HFFc6 (cell line): Measurements from ENCODE around the gene CLPTM1. TPM values are rescaled to one million over a fixed set of nuclear protein-coding genes. Genes with fewer than 3 reads are reported as not detected.

Source experiments
- DNase-seq: peaks from one replicate; pipeline ENCODE4 v3.0.0-alpha.2; 2018
- H3K27ac Mint-ChIP-seq: 2 replicates; pipeline ENCODE4 v1.8.0; 2020; ENCODE audit warnings: mild to moderate bottlenecking, mixed read lengths
- H3K27me3 Mint-ChIP-seq: 2 replicates; pipeline ENCODE4 v1.8.0; 2021; ENCODE audit warnings: mild to moderate bottlenecking, moderate library complexity, mixed read lengths; ENCODE audit not compliant: insufficient read depth
- H3K36me3 Mint-ChIP-seq: 2 replicates; pipeline ENCODE4 v1.8.0; 2021; ENCODE audit warnings: low read depth, mixed read lengths
- H3K4me1 Mint-ChIP-seq: 2 replicates; pipeline ENCODE4 v1.8.0; 2020; ENCODE audit warnings: low read depth, mixed read lengths
- H3K4me3 Mint-ChIP-seq: 2 replicates; pipeline ENCODE4 v1.8.0; 2020; ENCODE audit warnings: mild to moderate bottlenecking, moderate library complexity, mixed read lengths
- H3K9me3 Mint-ChIP-seq: 2 replicates; pipeline ENCODE4 v1.8.0; 2020; ENCODE audit warnings: mild to moderate bottlenecking, mixed read lengths
- CTCF ChIP-seq: fragments of 200-600 bp; sonication (generic); IDR thresholded peaks from 2 replicates; pipeline ENCODE4 v1.5.0; 2021; ENCODE audit warnings: antibody characterized with exemption, mild to moderate bottlenecking
- total RNA-seq, 6 experiments: library from RNA; stranded (reverse); fragmentation: NEBNext Ultra II Directional; extraction: Animal tissue kit (Norgen Biotek cat#: 25700); gene quantifications; 2 replicates in 1 of 6; 3 replicates in 5 of 6; pipeline ENCODE4 v1.2.3, GENCODE V29; 2021

Gene CLPTM1
- total RNA-seq, 6 experiments from 2014 or later = 160 to 184 (median 172) TPM

GRCh38 chr19:44988896-44989556 is 33.8 kb downstream of the CLPTM1 start:
- peak; percentile 81 for TF ChIP-seq CTCF
- peaks cover 2% of the 10 kb centered on the region for H3K27me3 Mint-ChIP-seq
- no peak overlapping the region for H3K4me3 Mint-ChIP-seq
- no peak overlapping the region for H3K27ac Mint-ChIP-seq
- peak; percentile 52 for DNase-seq
- H3K4me1 Mint-ChIP-seq = no peaks in the 10 kb centered on the region
- H3K36me3 Mint-ChIP-seq = peaks cover 5% of the 10 kb centered on the region; the same call in 1 of the 2 replicates
- H3K9me3 Mint-ChIP-seq = no peaks in the 10 kb centered on the region

GRCh38 chr19:44990459-44990858 is 35.3 kb downstream of the CLPTM1 start:
- TF ChIP-seq CTCF = no peak
- Mint-ChIP-seq H3K4me1 (no peaks in the 10 kb centered on the region), H3K36me3 (peaks cover 5% of the 10 kb centered on the region; the same call in 1 of the 2 replicates), H3K9me3 (no peaks in the 10 kb centered on the region), H3K4me3 (no peak overlapping the region), H3K27ac (no peak overlapping the region), H3K27me3 (peaks cover 7% of the 10 kb centered on the region)
- no peak for DNase-seq

- H3K4me1 Mint-ChIP-seq = no peaks in the 10 kb centered on the region
- no peaks in the 10 kb centered on the region for H3K9me3 Mint-ChIP-seq
- TF ChIP-seq CTCF = no peak
- no peak overlapping the region for H3K27ac Mint-ChIP-seq
- no peak for DNase-seq
- peaks cover 7% of the 10 kb centered on the region for H3K27me3 Mint-ChIP-seq
- H3K4me3 Mint-ChIP-seq = no peak overlapping the region
- H3K36me3 Mint-ChIP-seq = peaks cover 5% of the 10 kb centered on the region; the same call in 1 of the 2 replicates
Measured at GRCh38 chr19:44990966-44991365, 35.8 kb downstream of the CLPTM1 start.

DNA sequence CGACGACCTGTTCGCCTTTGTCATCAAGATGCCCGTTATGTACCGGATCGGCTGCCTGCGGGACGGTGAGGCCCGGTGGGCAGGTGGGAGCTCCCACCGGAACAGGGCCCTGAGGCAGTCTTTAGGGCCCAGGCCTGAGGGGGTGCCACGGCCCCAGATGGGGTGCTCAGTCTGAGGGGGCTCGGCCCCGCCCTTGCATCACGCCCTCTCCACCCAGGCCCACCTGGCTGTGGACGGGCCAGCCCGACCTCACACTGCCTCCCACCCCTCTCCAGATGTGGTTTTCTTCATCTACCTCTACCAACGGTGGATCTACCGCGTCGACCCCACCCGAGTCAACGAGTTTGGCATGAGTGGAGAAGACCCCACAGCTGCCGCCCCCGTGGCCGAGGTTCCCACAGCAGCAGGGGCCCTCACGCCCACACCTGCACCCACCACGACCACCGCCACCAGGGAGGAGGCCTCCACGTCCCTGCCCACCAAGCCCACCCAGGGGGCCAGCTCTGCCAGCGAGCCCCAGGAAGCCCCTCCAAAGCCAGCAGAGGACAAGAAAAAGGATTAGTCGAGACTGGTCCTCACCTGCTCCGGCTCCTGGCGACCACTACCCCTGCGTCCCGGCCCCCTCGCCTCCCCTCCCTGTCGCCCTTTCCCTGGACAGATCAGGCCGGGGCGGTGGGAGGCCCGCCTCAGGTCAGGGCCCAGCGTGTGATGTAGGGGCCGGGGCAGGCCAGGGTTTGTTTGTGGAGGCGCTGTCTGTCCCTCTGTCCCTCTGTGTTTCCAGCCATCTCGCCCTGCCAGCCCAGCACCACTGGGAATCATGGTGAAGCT is 37.4 kb downstream of the CLPTM1 start:
- TF ChIP-seq CTCF = no peak
- peaks cover 5% of the 10 kb centered on the region; the same call in 1 of the 2 replicates for H3K36me3 Mint-ChIP-seq
- H3K27me3 Mint-ChIP-seq = peaks cover 5% of the 10 kb centered on the region
- DNase-seq = no peak
- no peak overlapping the region for H3K4me3 Mint-ChIP-seq
- H3K9me3 Mint-ChIP-seq = no peaks in the 10 kb centered on the region
- H3K27ac Mint-ChIP-seq = no peak overlapping the region
- no peaks in the 10 kb centered on the region for H3K4me1 Mint-ChIP-seq

DNA sequence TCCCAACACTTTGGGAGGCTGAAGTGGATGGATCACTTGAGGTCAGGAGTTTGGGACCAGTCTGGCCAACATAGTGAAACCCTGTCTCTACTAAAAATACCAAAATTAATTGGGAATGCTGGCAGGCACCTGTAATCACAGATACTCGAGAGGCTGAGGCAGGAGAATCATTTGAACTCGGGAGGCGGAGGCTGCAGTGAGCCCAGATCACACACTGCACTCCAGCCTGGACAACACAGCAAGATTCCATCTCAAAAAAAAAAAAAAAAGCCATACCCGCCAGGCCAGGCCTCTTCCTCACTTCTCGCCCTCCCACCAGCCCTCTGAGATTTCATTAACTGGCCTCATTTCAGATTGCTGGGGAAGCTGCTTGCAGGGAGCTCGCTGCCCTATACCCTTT is 38.3 kb downstream of the CLPTM1 start:
- no peak for TF ChIP-seq CTCF
- no peak overlapping the region for H3K4me3 Mint-ChIP-seq
- no peak for DNase-seq
- no peaks in the 10 kb centered on the region for H3K9me3 Mint-ChIP-seq
- peaks cover 5% of the 10 kb centered on the region for H3K27me3 Mint-ChIP-seq
- peaks cover 5% of the 10 kb centered on the region; the same call in 1 of the 2 replicates for H3K36me3 Mint-ChIP-seq
- H3K27ac Mint-ChIP-seq = no peak overlapping the region
- no peaks in the 10 kb centered on the region for H3K4me1 Mint-ChIP-seq
